Neural cell (in vitro differentiated cells): ENCODE measurements around the gene ACOT7.

ENCODE experiments used
- CTCF ChIP-seq: fragments of 450-650 bp; IDR thresholded peaks from 2 replicates; pipeline ENCODE4 v1.5.1; 2014; ENCODE audit warnings: antibody characterized with exemption, mild to moderate bottlenecking, moderate library complexity; ENCODE audit not compliant: poor library complexity, severe bottlenecking
- EZH2 ChIP-seq: fragments of 200-600, 300-800 bp; shearing (Covaris generic), sonication (generic); IDR thresholded peaks from 2 replicates; pipeline ENCODE4 v1.6.1; 2014; ENCODE audit warnings: antibody characterized with exemption, low read length, borderline replicate concordance, mild to moderate bottlenecking; ENCODE audit not compliant: insufficient read depth, poor library complexity, severe bottlenecking

- TF ChIP-seq CTCF = no peak
- no peak for TF ChIP-seq EZH2
Observed at GRCh38 chr1:6325482-6325881, 68.1 kb downstream of the ACOT7 start.
